ENCODE data around the gene DENND10.
A peak's percentile ranks its signal among the peaks of the same experiment; 100 is the strongest.
"Not testable (repeated sequence)": the region's sequence is repeated elsewhere in the genome, so short reads cannot be mapped to it uniquely, and the experiment has no call there.

Gene DENND10

GRCh38 chr10:119101366-119102098 is 2.4 kb upstream of the DENND10 start:
- TF ChIP-seq, protein P1, sequence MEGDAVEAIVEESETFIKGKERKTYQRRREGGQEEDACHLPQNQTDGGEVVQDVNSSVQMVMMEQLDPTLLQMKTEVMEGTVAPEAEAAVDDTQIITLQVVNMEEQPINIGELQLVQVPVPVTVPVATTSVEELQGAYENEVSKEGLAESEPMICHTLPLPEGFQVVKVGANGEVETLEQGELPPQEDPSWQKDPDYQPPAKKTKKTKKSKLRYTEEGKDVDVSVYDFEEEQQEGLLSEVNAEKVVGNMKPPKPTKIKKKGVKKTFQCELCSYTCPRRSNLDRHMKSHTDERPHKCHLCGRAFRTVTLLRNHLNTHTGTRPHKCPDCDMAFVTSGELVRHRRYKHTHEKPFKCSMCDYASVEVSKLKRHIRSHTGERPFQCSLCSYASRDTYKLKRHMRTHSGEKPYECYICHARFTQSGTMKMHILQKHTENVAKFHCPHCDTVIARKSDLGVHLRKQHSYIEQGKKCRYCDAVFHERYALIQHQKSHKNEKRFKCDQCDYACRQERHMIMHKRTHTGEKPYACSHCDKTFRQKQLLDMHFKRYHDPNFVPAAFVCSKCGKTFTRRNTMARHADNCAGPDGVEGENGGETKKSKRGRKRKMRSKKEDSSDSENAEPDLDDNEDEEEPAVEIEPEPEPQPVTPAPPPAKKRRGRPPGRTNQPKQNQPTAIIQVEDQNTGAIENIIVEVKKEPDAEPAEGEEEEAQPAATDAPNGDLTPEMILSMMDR (IDR thresholded peaks at IDR 0.05; ENCODE audit: low read depth, low read length) = no peak
- H3K4me3 ChIP-seq (ENCODE audit: low read depth, low read length) = no peak overlapping the region

- TF ChIP-seq, protein P1 (IDR thresholded peaks at IDR 0.05; ENCODE audit: low read depth, low read length) = no peak
- H3K4me3 ChIP-seq (ENCODE audit: low read depth, low read length) = no peak overlapping the region
These were observed 541 bp upstream of the DENND10 start for GRCh38 chr10:119103241-119103902.

- H3K4me3 ChIP-seq (ENCODE audit: low read depth, low read length) = peak overlapping the region; percentile 73
- TF ChIP-seq, protein P1 (IDR thresholded peaks at IDR 0.05; ENCODE audit: low read depth, low read length) = no peak
These were observed 722 bp downstream of the DENND10 start for GRCh38 chr10:119104654-119105015.

DNA sequence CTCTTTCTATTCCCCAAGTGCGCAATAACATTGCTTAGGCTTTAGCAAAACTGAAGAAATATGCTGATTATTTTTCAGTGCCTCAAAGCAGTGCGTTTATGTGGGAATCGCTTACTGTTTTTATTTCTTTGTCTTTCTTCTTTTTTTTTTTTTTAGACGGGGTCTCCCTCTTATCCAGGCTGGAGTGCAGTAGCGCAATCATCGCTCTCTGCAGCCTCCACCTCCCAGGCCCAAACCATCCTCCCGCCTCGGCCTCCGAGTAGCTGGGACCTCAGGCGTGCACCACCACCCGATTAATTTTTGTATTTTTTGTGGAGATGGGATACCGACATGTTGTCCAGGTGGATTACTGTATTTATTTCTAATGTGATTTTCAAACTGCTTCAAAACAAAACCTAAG is 1.2 kb downstream of the DENND10 start:
- H3K4me3 ChIP-seq (ENCODE audit: low read depth, low read length) = peak overlapping the region; percentile 73
- TF ChIP-seq, protein P1 (IDR thresholded peaks at IDR 0.05; ENCODE audit: low read depth, low read length) = no peak

- H3K4me3 ChIP-seq (ENCODE audit: low read depth, low read length) = not testable (repeated sequence)
These were observed 2.0 kb downstream of the DENND10 start for GRCh38 chr10:119105899-119106298.

DNA sequence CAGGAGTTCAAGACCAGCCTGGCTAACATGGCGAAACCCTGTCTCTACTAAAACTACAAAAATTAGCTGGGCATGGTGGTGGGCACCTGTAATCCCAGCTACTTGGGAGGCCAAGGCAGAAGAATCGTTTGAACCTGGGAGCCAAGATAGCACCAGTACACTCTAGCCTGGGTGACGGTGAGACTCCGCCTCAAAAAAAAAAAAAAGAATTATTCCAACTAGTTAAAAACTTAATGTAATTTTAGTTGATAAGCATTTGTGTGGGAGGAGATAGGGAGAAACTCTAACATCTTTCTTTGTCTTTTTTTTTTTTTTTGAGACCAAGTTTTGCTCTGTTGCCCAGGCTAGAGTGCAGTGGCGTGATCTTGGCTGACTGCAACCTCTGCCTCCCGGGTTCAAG is 3.2 kb downstream of the DENND10 start:
- H3K4me3 ChIP-seq (ENCODE audit: low read depth, low read length) = not testable (repeated sequence)

DNA sequence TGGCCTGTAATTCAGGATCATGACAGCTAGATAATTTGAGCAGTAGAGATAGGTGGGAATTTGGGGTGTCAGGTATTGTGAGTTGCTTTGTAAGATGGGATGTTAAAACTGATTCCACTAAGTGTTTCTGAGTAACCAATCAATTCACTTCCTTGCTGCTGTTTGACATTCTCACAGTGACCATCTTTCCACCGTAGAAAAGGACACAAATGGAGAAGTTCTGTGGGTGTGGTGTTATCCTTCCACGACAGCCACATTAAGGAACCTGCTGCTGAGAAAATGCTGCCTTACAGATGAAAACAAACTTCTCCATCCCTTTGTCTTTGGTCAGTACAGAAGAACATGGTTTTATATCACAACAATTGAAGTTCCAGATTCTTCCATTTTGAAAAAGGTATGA is 3.9 kb downstream of the DENND10 start:
- H3K4me3 ChIP-seq (ENCODE audit: low read depth, low read length) = not testable (repeated sequence)

GRCh38 chr10:119112056-119112455 is 8.1 kb downstream of the DENND10 start:
- no peak overlapping the region for H3K4me3 ChIP-seq (ENCODE audit: low read depth, low read length)
- TF ChIP-seq, protein P1 (IDR thresholded peaks at IDR 0.05; ENCODE audit: low read depth, low read length) = no peak
